Measurements from ENCODE around the gene RUNX1. TPM values are rescaled to one million over a fixed set of nuclear protein-coding genes. Genes with fewer than 3 reads are reported as not detected.

RUNX1 gene
- total and polyA plus RNA-seq, 2 donors (not counting 3 experiments of a cell fraction or from before 2014, with no cell fraction given): 4.6 to 17.9 TPM

DNA sequence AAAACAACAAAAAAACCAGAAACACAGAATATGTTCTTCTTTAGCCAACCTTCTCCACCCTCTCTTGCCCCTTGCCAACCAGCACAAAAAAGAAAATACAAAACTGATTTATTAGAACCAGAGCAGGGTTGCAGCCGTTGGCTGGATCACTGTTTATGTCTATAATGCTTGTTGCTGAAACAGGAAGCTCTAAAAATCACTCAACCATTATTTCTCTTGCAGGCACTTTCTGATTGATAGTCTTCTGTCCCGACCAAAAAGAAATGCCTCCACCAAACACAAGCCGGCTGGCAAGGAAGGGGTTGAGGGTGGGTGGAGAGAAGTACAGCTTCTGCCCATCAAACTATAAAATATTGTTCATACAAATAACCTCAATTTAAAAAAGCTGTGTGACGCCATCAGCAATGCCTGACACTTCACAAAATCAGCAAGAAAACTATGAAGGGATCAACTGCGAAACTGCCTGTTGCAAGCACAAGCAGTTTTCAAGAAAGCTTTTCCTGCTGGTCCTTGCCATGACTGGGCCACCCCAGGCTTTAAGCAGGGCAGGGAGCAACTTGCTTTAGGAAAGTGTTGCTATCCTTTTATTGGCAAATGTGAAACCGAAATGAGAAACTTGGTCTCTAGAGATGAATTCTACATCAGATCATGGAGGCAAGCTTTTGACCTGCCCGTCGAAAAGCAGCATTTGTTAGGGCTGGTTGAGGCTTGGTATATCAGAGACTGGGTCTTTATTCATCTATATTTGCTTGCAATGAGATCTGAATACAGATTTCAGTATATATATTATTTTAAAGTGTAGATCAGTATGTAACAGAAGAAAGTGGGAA is 174.2 kb downstream of the RUNX1 start:
- CTCF ChIA-PET: interaction anchor here (0.8 to 1.8 kb wide), 5 partner anchors 9 to 129 kb away, joined by 3 to 8 read pairs (median 4); no protein-coding TSS in a partner anchor
- peaks cover 10% of the 10 kb centered on the region for H3K4me1 ChIP-seq (ENCODE audit: control insufficient read depth, extremely low read depth, insufficient read depth, low read length)
- DNase-seq (ENCODE audit: low read depth, low spot score): peak; percentile 55
- intact Hi-C loops (cut with micrococcal nuclease) (no loop called here), dilution Hi-C loops (cut with MboI; ENCODE audit: extremely low pct_ligation_motif_present, low sequenced_read_pairs) (no loop called here)
- no peak overlapping the region for H2AFZ ChIP-seq (ENCODE audit: low read depth, low read length)
- H3K36me3 ChIP-seq (ENCODE audit: control insufficient read depth in 2 of 2, extremely low read depth in 1 of 2, insufficient read depth in 2 of 2, low read length in 2 of 2): peaks cover 0 to 16% of the 10 kb centered on the region in 2 experiments
- H3K9ac ChIP-seq (replicated peaks; ENCODE audit: extremely low read depth, insufficient read depth, low read length): no peak overlapping the region
- no peaks in the 10 kb centered on the region for H3K27me3 ChIP-seq (ENCODE audit: control insufficient read depth in 2 of 2, insufficient read depth in 2 of 2, low read length in 2 of 2)
- no peak overlapping the region for H3K27ac ChIP-seq (ENCODE audit: insufficient read depth, low read depth, low read length)
- no peak overlapping the region for H3K4me2 ChIP-seq (ENCODE audit: insufficient read depth, low read length)
- no peak overlapping the region for H3K4me3 ChIP-seq (replicated peaks in 1 of 3; ENCODE audit: insufficient read depth in 1 of 3, low read depth in 1 of 3, low read length in 3 of 3)
- H3K79me2 ChIP-seq (ENCODE audit: control insufficient read depth, insufficient read depth, low read length): peaks cover 97% of the 10 kb centered on the region
- POLR2A ChIA-PET: interaction anchor here (0.7 to 0.8 kb wide), 2 partner anchors 34 to 1735 kb away, joined by 4 to 6 read pairs; no protein-coding TSS in a partner anchor
- no TSS peak for BruUV-seq (replicated peaks)
- TF ChIP-seq, protein P1, sequence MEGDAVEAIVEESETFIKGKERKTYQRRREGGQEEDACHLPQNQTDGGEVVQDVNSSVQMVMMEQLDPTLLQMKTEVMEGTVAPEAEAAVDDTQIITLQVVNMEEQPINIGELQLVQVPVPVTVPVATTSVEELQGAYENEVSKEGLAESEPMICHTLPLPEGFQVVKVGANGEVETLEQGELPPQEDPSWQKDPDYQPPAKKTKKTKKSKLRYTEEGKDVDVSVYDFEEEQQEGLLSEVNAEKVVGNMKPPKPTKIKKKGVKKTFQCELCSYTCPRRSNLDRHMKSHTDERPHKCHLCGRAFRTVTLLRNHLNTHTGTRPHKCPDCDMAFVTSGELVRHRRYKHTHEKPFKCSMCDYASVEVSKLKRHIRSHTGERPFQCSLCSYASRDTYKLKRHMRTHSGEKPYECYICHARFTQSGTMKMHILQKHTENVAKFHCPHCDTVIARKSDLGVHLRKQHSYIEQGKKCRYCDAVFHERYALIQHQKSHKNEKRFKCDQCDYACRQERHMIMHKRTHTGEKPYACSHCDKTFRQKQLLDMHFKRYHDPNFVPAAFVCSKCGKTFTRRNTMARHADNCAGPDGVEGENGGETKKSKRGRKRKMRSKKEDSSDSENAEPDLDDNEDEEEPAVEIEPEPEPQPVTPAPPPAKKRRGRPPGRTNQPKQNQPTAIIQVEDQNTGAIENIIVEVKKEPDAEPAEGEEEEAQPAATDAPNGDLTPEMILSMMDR (IDR thresholded peaks at IDR 0.05; ENCODE audit: extremely low read depth in 1 of 2, insufficient read depth in 1 of 2, low read depth in 1 of 2, low read length in 2 of 2): no peak
- no peak for TF ChIP-seq FOS (IDR thresholded peaks at IDR 0.05; ENCODE audit: borderline replicate concordance, insufficient read depth, low read length)
- TF ChIP-seq MYC (IDR thresholded peaks at IDR 0.05; ENCODE audit: low read depth, low read length): no peak
- TF ChIP-seq JUN (IDR thresholded peaks at IDR 0.05; ENCODE audit: borderline replicate concordance, insufficient read depth, insufficient read length, low read depth): no peak
- no peak for TF ChIP-seq POLR2AphosphoS5 (IDR thresholded peaks at IDR 0.05; ENCODE audit: insufficient read depth, low read depth, low read length)
- no peak for TF ChIP-seq POLR2A (IDR thresholded peaks at IDR 0.05; ENCODE audit: low read depth, low read length)
- TF ChIP-seq GATA2 (IDR thresholded peaks at IDR 0.05; ENCODE audit: insufficient read depth, insufficient read length, low read depth, low read length): no peak
- TF ChIP-seq, protein P2, sequence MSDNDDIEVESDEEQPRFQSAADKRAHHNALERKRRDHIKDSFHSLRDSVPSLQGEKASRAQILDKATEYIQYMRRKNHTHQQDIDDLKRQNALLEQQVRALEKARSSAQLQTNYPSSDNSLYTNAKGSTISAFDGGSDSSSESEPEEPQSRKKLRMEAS (IDR thresholded peaks at IDR 0.05; ENCODE audit: insufficient read depth, insufficient read length): no peak
- no peak for TF ChIP-seq EZH2 (IDR thresholded peaks at IDR 0.05; ENCODE audit: borderline replicate concordance, low read depth, low read length, severe bottlenecking)
- H4K20me1 ChIP-seq (replicated peaks; ENCODE audit: control insufficient read depth, extremely low read depth, insufficient read depth, low read length): no peaks in the 10 kb centered on the region
- no peaks in the 10 kb centered on the region for H3K9me1 ChIP-seq (replicated peaks; ENCODE audit: control insufficient read depth, extremely low read depth, insufficient read depth, low read length)
- no peaks in the 10 kb centered on the region for H3K9me3 ChIP-seq (replicated peaks; ENCODE audit: control insufficient read depth, insufficient read depth, low read length)
- peak; percentile 64 for FAIRE-seq

Data from endothelial cell of umbilical vein (primary cell).